ENCODE data around the gene ZNF598. TPM values are rescaled to one million over a fixed set of nuclear protein-coding genes. Genes with fewer than 3 reads are reported as not detected.
A peak's percentile ranks its signal among the peaks of the same experiment; 100 is the strongest.

Gene ZNF598
- total and polyA plus RNA-seq, 2 of the 13 experiments (the other 11 are each of a cell fraction or from before 2014, with no cell fraction given): 13.5 to 14.2 TPM

DNA sequence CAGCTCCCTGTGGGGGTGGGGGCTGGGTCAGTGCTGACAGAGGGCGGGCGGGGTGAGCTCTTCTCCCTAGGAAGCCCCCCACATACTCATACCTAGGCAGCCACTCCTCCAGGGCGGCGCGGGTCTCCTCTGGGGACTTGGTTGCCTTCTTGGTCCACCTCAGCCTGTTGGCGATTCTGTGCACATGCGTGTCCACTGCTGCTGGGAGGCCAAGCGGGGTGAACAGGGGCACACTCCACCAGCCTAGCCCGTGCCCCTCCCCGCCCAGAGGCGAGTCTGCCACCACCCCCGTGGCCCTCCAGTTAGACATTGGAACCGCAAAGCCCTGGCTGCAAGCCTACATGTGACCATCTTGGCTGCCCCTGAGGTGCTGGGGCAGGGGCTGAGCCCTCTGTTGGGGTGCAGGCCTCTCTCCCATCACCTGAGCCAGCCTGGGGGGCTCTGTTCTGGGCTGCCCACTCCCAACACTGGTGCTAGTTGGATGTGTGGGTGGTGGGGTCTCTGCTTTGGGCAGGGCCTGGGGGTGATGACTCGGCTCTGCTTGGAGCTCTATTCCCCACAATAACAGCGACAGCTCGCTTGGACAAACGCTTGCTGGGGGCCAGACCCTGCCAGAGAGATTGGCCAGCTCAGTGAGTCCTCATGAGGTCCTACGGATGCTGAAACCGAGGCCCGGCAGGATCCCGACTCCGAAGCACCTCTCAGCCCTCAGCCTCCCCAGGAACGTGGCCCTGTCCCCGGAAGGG is 30.6 kb upstream of the ZNF598 start (continued):
- TF ChIP-seq, protein P1, sequence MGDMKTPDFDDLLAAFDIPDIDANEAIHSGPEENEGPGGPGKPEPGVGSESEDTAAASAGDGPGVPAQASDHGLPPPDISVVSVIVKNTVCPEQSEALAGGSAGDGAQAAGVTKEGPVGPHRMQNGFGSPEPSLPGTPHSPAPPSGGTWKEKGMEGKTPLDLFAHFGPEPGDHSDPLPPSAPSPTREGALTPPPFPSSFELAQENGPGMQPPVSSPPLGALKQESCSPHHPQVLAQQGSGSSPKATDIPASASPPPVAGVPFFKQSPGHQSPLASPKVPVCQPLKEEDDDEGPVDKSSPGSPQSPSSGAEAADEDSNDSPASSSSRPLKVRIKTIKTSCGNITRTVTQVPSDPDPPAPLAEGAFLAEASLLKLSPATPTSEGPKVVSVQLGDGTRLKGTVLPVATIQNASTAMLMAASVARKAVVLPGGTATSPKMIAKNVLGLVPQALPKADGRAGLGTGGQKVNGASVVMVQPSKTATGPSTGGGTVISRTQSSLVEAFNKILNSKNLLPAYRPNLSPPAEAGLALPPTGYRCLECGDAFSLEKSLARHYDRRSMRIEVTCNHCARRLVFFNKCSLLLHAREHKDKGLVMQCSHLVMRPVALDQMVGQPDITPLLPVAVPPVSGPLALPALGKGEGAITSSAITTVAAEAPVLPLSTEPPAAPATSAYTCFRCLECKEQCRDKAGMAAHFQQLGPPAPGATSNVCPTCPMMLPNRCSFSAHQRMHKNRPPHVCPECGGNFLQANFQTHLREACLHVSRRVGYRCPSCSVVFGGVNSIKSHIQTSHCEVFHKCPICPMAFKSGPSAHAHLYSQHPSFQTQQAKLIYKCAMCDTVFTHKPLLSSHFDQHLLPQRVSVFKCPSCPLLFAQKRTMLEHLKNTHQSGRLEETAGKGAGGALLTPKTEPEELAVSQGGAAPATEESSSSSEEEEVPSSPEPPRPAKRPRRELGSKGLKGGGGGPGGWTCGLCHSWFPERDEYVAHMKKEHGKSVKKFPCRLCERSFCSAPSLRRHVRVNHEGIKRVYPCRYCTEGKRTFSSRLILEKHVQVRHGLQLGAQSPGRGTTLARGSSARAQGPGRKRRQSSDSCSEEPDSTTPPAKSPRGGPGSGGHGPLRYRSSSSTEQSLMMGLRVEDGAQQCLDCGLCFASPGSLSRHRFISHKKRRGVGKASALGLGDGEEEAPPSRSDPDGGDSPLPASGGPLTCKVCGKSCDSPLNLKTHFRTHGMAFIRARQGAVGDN (CRISPR knock-in tag; IDR thresholded peaks at IDR 0.05): no peak
- TF ChIP-seq ATM (IDR thresholded peaks at IDR 0.05; ENCODE audit: borderline replicate concordance): no peak
- TF ChIP-seq, protein P2, sequence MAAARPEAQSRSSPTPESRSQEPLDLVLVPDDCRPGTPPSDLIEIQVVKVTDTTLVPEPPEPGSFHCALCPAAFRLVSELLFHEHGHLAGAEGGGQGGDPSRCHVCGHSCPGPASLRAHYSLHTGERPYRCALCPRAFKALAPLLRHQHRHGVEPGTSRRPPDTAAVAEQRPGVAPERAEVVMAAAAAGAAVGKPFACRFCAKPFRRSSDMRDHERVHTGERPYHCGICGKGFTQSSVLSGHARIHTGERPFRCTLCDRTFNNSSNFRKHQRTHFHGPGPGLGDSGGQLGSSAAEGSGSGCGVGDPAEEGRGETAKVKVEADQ (CRISPR knock-in tag; IDR thresholded peaks at IDR 0.05; ENCODE audit: borderline replicate concordance): no peak
- TF ChIP-seq HNRNPH1 (optimal IDR thresholded peaks at IDR 0.05; ENCODE audit: low read depth, low read length): no peak
- TF ChIP-seq ZFP37 (CRISPR knock-in tag; IDR thresholded peaks at IDR 0.05; ENCODE audit: borderline replicate concordance): no peak
- TF ChIP-seq ZNF570 (CRISPR knock-in tag; IDR thresholded peaks at IDR 0.05; ENCODE audit: borderline replicate concordance): no peak
- TF ChIP-seq BRD4 (CRISPR knock-in tag; IDR thresholded peaks at IDR 0.05): no peak
- TF ChIP-seq, protein P3, sequence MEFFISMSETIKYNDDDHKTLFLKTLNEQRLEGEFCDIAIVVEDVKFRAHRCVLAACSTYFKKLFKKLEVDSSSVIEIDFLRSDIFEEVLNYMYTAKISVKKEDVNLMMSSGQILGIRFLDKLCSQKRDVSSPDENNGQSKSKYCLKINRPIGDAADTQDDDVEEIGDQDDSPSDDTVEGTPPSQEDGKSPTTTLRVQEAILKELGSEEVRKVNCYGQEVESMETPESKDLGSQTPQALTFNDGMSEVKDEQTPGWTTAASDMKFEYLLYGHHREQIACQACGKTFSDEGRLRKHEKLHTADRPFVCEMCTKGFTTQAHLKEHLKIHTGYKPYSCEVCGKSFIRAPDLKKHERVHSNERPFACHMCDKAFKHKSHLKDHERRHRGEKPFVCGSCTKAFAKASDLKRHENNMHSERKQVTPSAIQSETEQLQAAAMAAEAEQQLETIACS (CRISPR knock-in tag; IDR thresholded peaks at IDR 0.05): no peak
- TF ChIP-seq NFYB (CRISPR knock-in tag; IDR thresholded peaks at IDR 0.05): no peak
- TF ChIP-seq, protein P4, sequence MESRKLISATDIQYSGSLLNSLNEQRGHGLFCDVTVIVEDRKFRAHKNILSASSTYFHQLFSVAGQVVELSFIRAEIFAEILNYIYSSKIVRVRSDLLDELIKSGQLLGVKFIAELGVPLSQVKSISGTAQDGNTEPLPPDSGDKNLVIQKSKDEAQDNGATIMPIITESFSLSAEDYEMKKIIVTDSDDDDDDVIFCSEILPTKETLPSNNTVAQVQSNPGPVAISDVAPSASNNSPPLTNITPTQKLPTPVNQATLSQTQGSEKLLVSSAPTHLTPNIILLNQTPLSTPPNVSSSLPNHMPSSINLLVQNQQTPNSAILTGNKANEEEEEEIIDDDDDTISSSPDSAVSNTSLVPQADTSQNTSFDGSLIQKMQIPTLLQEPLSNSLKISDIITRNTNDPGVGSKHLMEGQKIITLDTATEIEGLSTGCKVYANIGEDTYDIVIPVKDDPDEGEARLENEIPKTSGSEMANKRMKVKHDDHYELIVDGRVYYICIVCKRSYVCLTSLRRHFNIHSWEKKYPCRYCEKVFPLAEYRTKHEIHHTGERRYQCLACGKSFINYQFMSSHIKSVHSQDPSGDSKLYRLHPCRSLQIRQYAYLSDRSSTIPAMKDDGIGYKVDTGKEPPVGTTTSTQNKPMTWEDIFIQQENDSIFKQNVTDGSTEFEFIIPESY (CRISPR knock-in tag; IDR thresholded peaks at IDR 0.05): peak; percentile 29; the same call in 1 of the 2 replicates
- no peak for TF ChIP-seq FOXA1 (IDR thresholded peaks at IDR 0.05)
- no peak for TF ChIP-seq FOXA1 (CRISPR knock-in tag; IDR thresholded peaks at IDR 0.05)
- TF ChIP-seq, protein P5, sequence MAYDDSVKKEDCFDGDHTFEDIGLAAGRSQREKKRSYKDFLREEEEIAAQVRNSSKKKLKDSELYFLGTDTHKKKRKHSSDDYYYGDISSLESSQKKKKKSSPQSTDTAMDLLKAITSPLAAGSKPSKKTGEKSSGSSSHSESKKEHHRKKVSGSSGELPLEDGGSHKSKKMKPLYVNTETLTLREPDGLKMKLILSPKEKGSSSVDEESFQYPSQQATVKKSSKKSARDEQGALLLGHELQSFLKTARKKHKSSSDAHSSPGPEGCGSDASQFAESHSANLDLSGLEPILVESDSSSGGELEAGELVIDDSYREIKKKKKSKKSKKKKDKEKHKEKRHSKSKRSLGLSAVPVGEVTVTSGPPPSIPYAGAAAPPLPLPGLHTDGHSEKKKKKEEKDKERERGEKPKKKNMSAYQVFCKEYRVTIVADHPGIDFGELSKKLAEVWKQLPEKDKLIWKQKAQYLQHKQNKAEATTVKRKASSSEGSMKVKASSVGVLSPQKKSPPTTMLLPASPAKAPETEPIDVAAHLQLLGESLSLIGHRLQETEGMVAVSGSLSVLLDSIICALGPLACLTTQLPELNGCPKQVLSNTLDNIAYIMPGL (CRISPR knock-in tag; IDR thresholded peaks at IDR 0.05; ENCODE audit: borderline replicate concordance in 1 of 2, low read depth in 1 of 2): no peak
- no peak for TF ChIP-seq GATAD2A (CRISPR knock-in tag; IDR thresholded peaks at IDR 0.05)
- no peak for TF ChIP-seq NCOA2 (CRISPR knock-in tag; IDR thresholded peaks at IDR 0.05)
- no peak for TF ChIP-seq NCOR1 (IDR thresholded peaks at IDR 0.05; ENCODE audit: borderline replicate concordance, low read length)
- TF ChIP-seq, protein P6, sequence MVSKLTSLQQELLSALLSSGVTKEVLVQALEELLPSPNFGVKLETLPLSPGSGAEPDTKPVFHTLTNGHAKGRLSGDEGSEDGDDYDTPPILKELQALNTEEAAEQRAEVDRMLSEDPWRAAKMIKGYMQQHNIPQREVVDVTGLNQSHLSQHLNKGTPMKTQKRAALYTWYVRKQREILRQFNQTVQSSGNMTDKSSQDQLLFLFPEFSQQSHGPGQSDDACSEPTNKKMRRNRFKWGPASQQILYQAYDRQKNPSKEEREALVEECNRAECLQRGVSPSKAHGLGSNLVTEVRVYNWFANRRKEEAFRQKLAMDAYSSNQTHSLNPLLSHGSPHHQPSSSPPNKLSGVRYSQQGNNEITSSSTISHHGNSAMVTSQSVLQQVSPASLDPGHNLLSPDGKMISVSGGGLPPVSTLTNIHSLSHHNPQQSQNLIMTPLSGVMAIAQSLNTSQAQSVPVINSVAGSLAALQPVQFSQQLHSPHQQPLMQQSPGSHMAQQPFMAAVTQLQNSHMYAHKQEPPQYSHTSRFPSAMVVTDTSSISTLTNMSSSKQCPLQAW (CRISPR knock-in tag; IDR thresholded peaks at IDR 0.05): no peak
- TF ChIP-seq ZBTB7A (CRISPR knock-in tag; IDR thresholded peaks at IDR 0.05): no peak

All from HepG2 (cell line).